Measurements from ENCODE around the gene PAPOLB.

GRCh38 chr7:4868493-4868892 is 6.7 kb upstream of the PAPOLB start:
- TF ChIP-seq CTCF (IDR thresholded peaks at IDR 0.05; ENCODE audit: extremely low read depth in 1 of 2, insufficient read depth in 1 of 2, low read depth in 1 of 2, low read length in 2 of 2) (no peak), POLR2A (IDR thresholded peaks at IDR 0.05; ENCODE audit: low read depth, low read length) (no peak)
